Activated CD4-positive, alpha-beta T cell treated with anti-CD3 and anti-CD28 coated beads, Interleukin-2, amount 10 ng/mL, durations not matched to agents 24 days and 14 days (primary cell): Measurements from ENCODE around the gene ANGPTL8. TPM values are rescaled to one million over a fixed set of nuclear protein-coding genes. Genes with fewer than 3 reads are reported as not detected.
A peak's percentile ranks its signal among the peaks of the same experiment; 100 is the strongest.

Experiments
- DNase-seq: peaks from one replicate; pipeline ENCODE4 v3.0.0; 2022
- H3K27ac Mint-ChIP-seq: one replicate; pipeline ENCODE4 v1.8.0; 2022; ENCODE audit warnings: mild to moderate bottlenecking, mixed read lengths
- H3K27me3 Mint-ChIP-seq: one replicate; pipeline ENCODE4 v1.8.0; 2022; ENCODE audit warnings: mixed read lengths
- H3K36me3 Mint-ChIP-seq: one replicate; pipeline ENCODE4 v1.8.0; 2022; ENCODE audit warnings: low read depth, mild to moderate bottlenecking, mixed read lengths
- H3K4me1 Mint-ChIP-seq: one replicate; pipeline ENCODE4 v1.8.0; 2021; ENCODE audit warnings: mixed read lengths
- H3K4me3 Mint-ChIP-seq: one replicate; pipeline ENCODE4 v1.8.0; 2022; ENCODE audit warnings: mild to moderate bottlenecking, moderate library complexity, mixed read lengths
- H3K9me3 Mint-ChIP-seq: one replicate; pipeline ENCODE4 v1.8.0; 2021; ENCODE audit warnings: mixed read lengths
- intact Hi-C: fragments of 100-400 bp; cut with micrococcal nuclease; formaldehyde crosslinking; loops from one replicate; pipeline ENCODE4 v1.15.1; 2023
- total RNA-seq: library from RNA; stranded (reverse); gene quantifications from 2 replicates; pipeline ENCODE4 v1.2.3, GENCODE V29; 2022

ANGPTL8 gene
- total RNA-seq, 1 donor from 2014 or later, result not detected

DNA sequence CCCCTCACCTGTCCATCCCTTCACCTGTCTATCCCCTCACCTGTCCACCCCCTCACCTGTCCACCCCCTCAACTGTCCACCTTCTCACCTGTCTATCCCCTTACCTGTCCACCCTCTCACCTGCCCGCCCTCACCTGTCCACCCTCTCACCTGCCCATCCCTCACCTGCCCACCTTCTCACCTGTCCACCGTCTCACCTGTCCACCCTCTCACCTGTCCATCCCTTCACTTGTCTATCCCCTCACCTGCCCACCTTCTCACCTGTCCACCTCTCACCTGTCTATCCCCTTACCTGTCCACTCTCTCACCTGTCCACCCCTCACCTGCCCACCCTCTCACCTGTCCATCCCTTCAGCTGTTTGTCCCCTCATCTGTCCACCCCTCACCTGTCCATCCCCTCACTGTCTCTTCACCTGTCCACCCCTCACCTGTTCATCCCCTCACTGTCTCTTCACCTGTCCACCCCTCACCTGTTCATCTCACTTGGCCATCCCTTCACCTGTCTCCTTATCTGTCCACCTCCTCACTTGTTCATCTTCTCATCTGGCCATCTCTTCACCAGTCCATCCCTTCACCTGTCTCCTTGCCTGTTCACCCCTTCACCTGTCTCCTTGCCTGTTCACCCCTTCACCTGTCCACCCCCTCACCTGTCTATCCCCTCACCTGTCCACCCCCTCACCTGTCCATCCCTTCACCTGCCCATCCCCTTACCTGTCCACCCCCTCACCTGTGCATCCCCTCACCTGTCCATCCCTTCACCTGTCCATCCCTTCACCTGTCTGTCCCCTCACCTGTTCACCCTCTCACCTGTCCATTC, 29.4 kb upstream of the ANGPTL8 start:
- peak overlapping the region; percentile 66 for H3K27ac Mint-ChIP-seq
- peaks cover under 1% of the 10 kb centered on the region for H3K4me1 Mint-ChIP-seq
- no peaks in the 10 kb centered on the region for H3K36me3 Mint-ChIP-seq
- peaks cover 5% of the 10 kb centered on the region for H3K27me3 Mint-ChIP-seq
- H3K4me3 Mint-ChIP-seq, result no peak overlapping the region
- intact Hi-C loops, result no loop called here
- no peak for DNase-seq
- peaks cover 13% of the 10 kb centered on the region for H3K9me3 Mint-ChIP-seq

DNA sequence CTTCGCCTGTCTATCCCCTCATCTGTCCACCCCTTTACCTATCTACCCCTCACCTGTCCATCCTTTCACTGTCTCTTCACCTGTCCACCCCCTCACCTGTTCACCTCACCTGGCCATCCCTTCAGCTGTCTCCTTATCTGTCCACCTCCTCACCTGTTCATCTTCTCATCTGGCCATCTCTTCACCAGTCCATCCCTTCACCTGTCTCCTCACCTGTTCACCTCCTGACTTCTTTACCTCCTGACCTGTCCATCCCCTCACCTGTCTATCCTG, 28.8 kb upstream of the ANGPTL8 start:
- peaks cover 13% of the 10 kb centered on the region for H3K9me3 Mint-ChIP-seq
- no peak for DNase-seq
- H3K27me3 Mint-ChIP-seq, result peaks cover 5% of the 10 kb centered on the region
- no peaks in the 10 kb centered on the region for H3K36me3 Mint-ChIP-seq
- no peak overlapping the region for H3K4me3 Mint-ChIP-seq
- H3K27ac Mint-ChIP-seq, result no peak overlapping the region
- H3K4me1 Mint-ChIP-seq, result no peaks in the 10 kb centered on the region
- intact Hi-C loops, result no loop called here

DNA sequence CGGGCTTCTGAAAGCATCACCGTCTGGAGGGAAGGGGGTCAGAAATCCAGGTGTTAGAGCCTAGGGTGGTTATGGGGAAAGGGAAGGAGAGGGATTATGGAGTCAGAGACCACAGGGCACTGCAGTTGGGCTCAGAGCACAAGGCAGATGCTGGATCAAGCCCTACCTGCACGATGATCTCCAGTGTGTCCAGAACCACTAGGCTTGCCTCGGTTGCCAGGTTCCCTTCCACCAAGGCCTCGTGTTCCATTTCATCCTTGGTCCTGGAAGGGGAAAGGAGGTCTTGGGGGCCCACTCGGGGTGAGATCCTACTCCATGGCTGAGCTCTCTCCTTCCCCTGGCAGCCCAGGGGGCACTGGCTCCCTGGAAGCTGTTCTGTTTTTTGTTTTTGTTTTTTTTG, 25.0 kb upstream of the ANGPTL8 start:
- DNase-seq, result no peak
- H3K9me3 Mint-ChIP-seq, result peaks cover 13% of the 10 kb centered on the region
- intact Hi-C loops, result no loop called here
- no peak overlapping the region for H3K27ac Mint-ChIP-seq
- H3K27me3 Mint-ChIP-seq, result no peaks in the 10 kb centered on the region
- no peak overlapping the region for H3K4me3 Mint-ChIP-seq
- H3K4me1 Mint-ChIP-seq, result no peaks in the 10 kb centered on the region
- no peaks in the 10 kb centered on the region for H3K36me3 Mint-ChIP-seq

GRCh38 chr19:11221082-11221598, 18.3 kb upstream of the ANGPTL8 start:
- Mint-ChIP-seq H3K27me3 (no peaks in the 10 kb centered on the region), H3K27ac (no peak overlapping the region), H3K4me1 (no peaks in the 10 kb centered on the region), H3K9me3 (peaks cover 14% of the 10 kb centered on the region), H3K36me3 (no peaks in the 10 kb centered on the region), H3K4me3 (no peak overlapping the region)
- intact Hi-C loops, result no loop called here
- DNase-seq, result no peak

DNA sequence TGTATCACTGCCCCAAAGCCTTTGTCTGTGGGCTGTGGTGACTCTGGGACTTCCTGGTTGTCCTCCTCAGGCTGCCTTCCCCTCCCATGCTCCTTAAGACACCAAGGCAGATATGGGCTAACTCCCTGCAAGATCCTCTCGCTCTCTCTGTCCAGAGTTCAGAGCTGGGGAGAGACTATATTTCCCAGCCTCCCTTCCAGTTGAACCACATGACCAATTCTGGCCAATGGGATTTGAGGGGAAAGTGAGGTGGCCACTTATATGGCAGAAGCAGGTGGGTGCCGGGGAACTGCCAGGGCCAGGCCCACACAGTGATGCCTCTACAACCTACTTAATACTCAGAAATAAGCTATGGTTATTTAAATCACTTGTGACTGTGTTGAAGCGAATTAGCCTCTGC, 16.2 kb upstream of the ANGPTL8 start:
- Mint-ChIP-seq H3K9me3 (peaks cover 14% of the 10 kb centered on the region), H3K27me3 (no peaks in the 10 kb centered on the region), H3K4me3 (no peak overlapping the region), H3K4me1 (no peaks in the 10 kb centered on the region), H3K36me3 (no peaks in the 10 kb centered on the region), H3K27ac (no peak overlapping the region)
- intact Hi-C loops, result no loop called here
- DNase-seq, result no peak

DNA sequence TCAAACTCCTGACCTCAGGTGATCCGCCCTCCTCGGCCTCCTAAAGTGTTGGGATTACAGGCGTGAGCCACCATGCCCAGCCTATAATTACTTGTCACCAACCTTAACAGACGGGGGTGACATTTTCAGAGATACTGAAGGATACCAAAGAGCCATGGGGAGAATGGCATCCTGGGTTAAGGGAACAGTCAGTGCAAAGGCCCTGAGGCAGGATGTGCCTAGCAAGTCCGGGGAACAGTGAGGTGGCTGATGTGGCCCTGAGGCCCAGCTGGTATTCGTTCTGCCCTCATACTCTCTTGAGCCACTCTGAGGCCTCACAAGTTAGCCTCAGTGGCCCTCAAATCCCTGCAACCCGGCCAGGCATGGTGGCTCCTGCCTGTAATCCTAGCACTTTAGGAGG, 15.0 kb upstream of the ANGPTL8 start:
- Mint-ChIP-seq H3K4me3 (no peak overlapping the region), H3K4me1 (no peaks in the 10 kb centered on the region), H3K27ac (no peak overlapping the region), H3K9me3 (peaks cover 14% of the 10 kb centered on the region), H3K27me3 (no peaks in the 10 kb centered on the region), H3K36me3 (no peaks in the 10 kb centered on the region)
- no peak for DNase-seq
- intact Hi-C loops, result no loop called here

- Mint-ChIP-seq H3K4me3 (no peak overlapping the region), H3K27ac (no peak overlapping the region), H3K27me3 (no peaks in the 10 kb centered on the region), H3K36me3 (no peaks in the 10 kb centered on the region), H3K9me3 (peaks cover 13% of the 10 kb centered on the region), H3K4me1 (no peaks in the 10 kb centered on the region)
- no peak for DNase-seq
- intact Hi-C loops, result no loop called here
Measured at GRCh38 chr19:11225172-11225571, 14.2 kb upstream of the ANGPTL8 start.

DNA sequence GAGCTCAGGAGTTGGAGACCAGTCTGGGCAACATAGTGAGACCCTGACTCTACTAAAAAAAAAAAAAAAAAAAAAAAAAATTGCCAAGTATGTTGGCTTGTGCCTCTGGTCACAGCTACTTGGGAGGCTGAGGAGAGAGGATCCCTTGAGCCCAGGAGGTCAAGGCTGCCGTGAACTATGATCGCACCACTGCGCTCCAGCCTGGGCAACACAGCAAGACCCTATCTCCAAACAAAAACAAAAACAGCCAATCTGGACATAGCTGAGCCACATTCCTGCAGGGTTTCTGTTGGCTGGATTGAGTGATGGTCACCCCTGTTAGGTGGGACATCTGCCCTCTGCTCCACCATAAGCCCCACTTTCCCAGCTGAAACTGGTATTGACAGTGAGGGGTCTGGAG, 13.6 kb upstream of the ANGPTL8 start:
- Mint-ChIP-seq H3K4me1 (no peaks in the 10 kb centered on the region), H3K36me3 (no peaks in the 10 kb centered on the region), H3K27me3 (no peaks in the 10 kb centered on the region), H3K9me3 (peaks cover 10% of the 10 kb centered on the region), H3K4me3 (no peak overlapping the region), H3K27ac (no peak overlapping the region)
- DNase-seq, result no peak
- intact Hi-C loops, result no loop called here

GRCh38 chr19:11226716-11227166, 12.7 kb upstream of the ANGPTL8 start:
- Mint-ChIP-seq H3K9me3 (peaks cover under 1% of the 10 kb centered on the region), H3K27me3 (no peaks in the 10 kb centered on the region), H3K4me3 (no peak overlapping the region), H3K4me1 (no peaks in the 10 kb centered on the region), H3K27ac (no peak overlapping the region), H3K36me3 (no peaks in the 10 kb centered on the region)
- no peak for DNase-seq
- intact Hi-C loops, result no loop called here

DNA sequence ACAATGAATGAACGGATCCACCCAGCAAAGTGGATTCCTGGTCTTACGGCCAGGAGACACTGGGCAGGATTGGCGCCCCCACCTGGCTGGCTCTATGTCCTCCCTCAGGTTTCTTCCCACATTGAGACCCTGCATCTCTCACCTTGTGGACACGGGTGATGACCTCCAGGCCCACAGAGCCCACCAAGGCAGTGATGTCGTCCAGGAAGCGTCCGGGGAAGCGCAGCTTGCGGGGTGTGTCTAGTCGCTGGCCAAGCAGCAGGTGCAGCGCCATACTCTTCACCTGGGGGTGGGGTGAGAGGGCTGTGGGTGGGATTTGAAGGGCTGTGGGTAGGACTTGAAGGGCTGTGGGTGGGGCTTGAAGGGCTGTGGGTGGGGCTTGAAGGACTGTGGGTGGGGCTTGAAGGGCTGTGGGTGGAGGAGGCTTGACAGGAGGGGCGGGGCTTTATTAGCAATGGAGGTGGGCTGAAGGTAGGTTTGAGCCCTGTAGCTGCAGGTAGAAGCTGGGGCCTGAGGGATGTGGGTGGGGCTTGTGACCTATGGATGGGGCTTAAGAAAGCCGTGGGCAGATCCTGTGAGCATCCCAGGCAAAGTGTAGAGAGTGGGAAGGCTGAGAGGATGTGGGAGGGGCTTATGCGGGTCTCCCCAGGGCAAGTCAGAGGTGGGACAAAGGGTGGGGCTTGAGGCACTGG, 12.1 kb upstream of the ANGPTL8 start:
- no peaks in the 10 kb centered on the region for H3K36me3 Mint-ChIP-seq
- intact Hi-C loops, result no loop called here
- H3K27ac Mint-ChIP-seq, result no peak overlapping the region
- DNase-seq, result no peak
- H3K27me3 Mint-ChIP-seq, result no peaks in the 10 kb centered on the region
- H3K4me1 Mint-ChIP-seq, result no peaks in the 10 kb centered on the region
- H3K4me3 Mint-ChIP-seq, result no peak overlapping the region
- no peaks in the 10 kb centered on the region for H3K9me3 Mint-ChIP-seq

GRCh38 chr19:11230621-11231386, 8.6 kb upstream of the ANGPTL8 start:
- Mint-ChIP-seq H3K4me3 (no peak overlapping the region), H3K27ac (no peak overlapping the region), H3K27me3 (no peaks in the 10 kb centered on the region), H3K36me3 (no peaks in the 10 kb centered on the region), H3K9me3 (no peaks in the 10 kb centered on the region), H3K4me1 (no peaks in the 10 kb centered on the region)
- intact Hi-C loops, result no loop called here
- DNase-seq, result no peak

- H3K4me3 Mint-ChIP-seq, result no peak overlapping the region
- no peaks in the 10 kb centered on the region for H3K36me3 Mint-ChIP-seq
- no peaks in the 10 kb centered on the region for H3K9me3 Mint-ChIP-seq
- intact Hi-C loops, result no loop called here
- H3K27me3 Mint-ChIP-seq, result no peaks in the 10 kb centered on the region
- DNase-seq, result no peak
- no peaks in the 10 kb centered on the region for H3K4me1 Mint-ChIP-seq
- no peak overlapping the region for H3K27ac Mint-ChIP-seq
Measured at GRCh38 chr19:11232555-11232954, 6.9 kb upstream of the ANGPTL8 start.

GRCh38 chr19:11233073-11233472, 6.3 kb upstream of the ANGPTL8 start:
- intact Hi-C loops, result no loop called here
- no peak overlapping the region for H3K4me3 Mint-ChIP-seq
- no peaks in the 10 kb centered on the region for H3K36me3 Mint-ChIP-seq
- no peak overlapping the region for H3K27ac Mint-ChIP-seq
- no peaks in the 10 kb centered on the region for H3K9me3 Mint-ChIP-seq
- H3K4me1 Mint-ChIP-seq, result no peaks in the 10 kb centered on the region
- H3K27me3 Mint-ChIP-seq, result no peaks in the 10 kb centered on the region
- no peak for DNase-seq

DNA sequence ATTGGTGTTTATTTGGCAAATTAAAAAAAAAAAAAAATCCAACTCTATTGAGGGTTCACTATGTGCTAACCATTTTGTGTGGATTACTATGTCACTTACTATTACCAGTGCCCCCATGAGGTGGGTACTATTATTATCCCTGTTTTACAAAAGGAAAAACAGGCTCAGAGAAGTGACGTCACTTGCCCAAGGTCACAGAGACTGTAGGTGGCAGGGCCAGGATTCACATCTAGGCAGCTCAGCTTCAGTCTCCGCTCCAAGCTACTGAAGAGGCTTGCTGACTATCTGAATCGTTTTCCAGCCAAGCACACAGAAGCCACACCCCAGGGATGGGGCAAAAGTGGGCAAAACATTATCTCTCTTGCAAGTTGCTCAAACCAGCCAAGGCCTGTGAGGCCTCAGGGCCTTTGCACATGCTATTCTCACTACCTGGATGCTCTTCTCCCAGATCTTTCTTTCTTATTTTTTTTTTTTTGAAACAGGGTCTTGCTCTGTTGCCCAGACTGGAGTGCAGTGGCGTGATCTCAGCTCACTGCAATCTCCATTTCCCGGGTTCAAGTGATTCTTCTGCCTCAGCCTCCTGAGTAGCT, 4.8 kb upstream of the ANGPTL8 start:
- Mint-ChIP-seq H3K4me3 (no peak overlapping the region), H3K4me1 (no peaks in the 10 kb centered on the region), H3K9me3 (peaks cover 4% of the 10 kb centered on the region), H3K27ac (no peak overlapping the region), H3K27me3 (no peaks in the 10 kb centered on the region), H3K36me3 (no peaks in the 10 kb centered on the region)
- intact Hi-C loops, result no loop called here
- DNase-seq, result no peak
